ENCODE results near the gene OTUD3. TPM values are rescaled to one million over a fixed set of nuclear protein-coding genes. Genes with fewer than 3 reads are reported as not detected.
"Not testable (repeated sequence)": the region's sequence is repeated elsewhere in the genome, so short reads cannot be mapped to it uniquely, and the experiment has no call there.

The OTUD3 gene
- total RNA-seq, 2 experiments from 2014 or later, result 8.3 to 10.8 TPM

DNA sequence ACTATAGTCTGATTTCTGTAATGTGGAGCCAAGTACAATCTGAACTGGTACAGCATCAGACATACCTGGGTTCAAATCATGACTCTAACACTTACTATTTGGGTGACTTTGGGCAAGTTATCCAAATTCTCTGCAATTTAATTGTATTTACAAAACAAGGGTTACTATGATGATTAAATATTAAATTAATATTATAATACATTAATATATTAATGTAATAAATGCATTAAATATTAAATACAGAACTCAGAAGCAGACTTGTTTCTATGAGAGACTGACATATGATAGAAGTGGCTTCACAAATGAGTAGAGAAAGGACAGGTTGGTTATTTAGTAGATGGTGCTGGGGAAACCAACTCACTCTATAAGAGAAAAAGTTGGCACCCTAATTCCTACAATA, 27.3 kb upstream of the OTUD3 start:
- H3K4me3 Mint-ChIP-seq, result no peak overlapping the region
- CTCF ChIA-PET, result interaction anchor here (0.6 kb wide), 1 partner anchor 873 kb away, joined by 7 read pairs; no protein-coding TSS in a partner anchor
- no peaks in the 10 kb centered on the region for H3K4me1 Mint-ChIP-seq (ENCODE audit: low read depth)
- intact Hi-C loops (cut with micrococcal nuclease), result no loop called here
- no peaks in the 10 kb centered on the region for H3K9me3 Mint-ChIP-seq
- DNase-seq, result no peak
- no peak overlapping the region for H3K27ac Mint-ChIP-seq
- no peaks in the 10 kb centered on the region for H3K36me3 Mint-ChIP-seq (ENCODE audit: low read depth)
- no peaks in the 10 kb centered on the region for H3K27me3 Mint-ChIP-seq (ENCODE audit: low read depth)

DNA sequence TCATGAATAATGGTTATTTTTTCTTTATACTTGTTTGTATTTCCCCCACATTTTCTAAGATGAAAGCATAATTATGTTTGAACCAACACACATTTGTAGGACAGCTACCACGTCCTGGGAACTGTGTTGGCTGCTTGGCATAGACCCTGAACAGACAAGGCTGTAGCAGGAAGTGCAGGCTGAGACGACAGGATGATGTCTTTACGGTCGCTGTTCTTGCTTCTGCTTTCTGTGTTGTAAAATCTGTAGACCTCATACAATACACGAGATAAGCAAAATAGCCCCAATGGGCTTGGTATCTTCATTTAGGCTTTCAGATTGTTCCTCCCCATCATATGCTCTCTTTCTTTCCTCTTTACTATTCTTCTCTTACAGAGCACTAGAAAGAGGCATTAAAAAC, 23.3 kb upstream of the OTUD3 start:
- peaks cover 12% of the 10 kb centered on the region for H3K27me3 Mint-ChIP-seq (ENCODE audit: low read depth)
- intact Hi-C loops (cut with micrococcal nuclease), result no loop called here

DNA sequence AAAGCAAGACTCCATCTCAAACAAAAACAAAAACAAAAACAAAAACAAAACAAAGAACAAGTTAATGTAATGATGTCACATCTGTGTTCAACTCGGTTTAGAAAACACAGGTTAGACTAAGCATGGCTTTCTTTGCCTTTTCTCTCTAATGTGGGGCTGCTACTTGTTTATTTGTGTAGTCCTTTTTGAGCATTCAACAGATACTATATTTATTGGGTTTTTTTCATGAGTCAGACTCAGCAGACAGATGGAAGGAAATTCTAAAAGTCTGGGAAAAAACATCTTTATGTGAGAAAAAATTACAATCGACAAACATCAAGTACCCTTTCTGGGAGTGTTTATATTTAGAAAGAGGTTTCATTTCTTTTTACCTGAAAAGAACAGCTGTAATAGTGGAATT, 22.3 kb upstream of the OTUD3 start:
- intact Hi-C loops (cut with micrococcal nuclease), result no loop called here
- CTCF ChIA-PET, result interaction anchor here (0.6 kb wide), 1 partner anchor 353 kb away, joined by 3 read pairs; no protein-coding TSS in a partner anchor
- H3K4me1 Mint-ChIP-seq (ENCODE audit: low read depth), result no peaks in the 10 kb centered on the region
- H3K9me3 Mint-ChIP-seq, result peaks cover 5% of the 10 kb centered on the region
- no peaks in the 10 kb centered on the region for H3K36me3 Mint-ChIP-seq (ENCODE audit: low read depth)
- H3K27me3 Mint-ChIP-seq (ENCODE audit: low read depth), result peaks cover 12% of the 10 kb centered on the region
- DNase-seq, result no peak
- no peak overlapping the region for H3K27ac Mint-ChIP-seq
- no peak overlapping the region for H3K4me3 Mint-ChIP-seq

More for the DNA sequence above, 23.3 kb upstream of the OTUD3 start:
- no peaks in the 10 kb centered on the region for H3K4me1 Mint-ChIP-seq (ENCODE audit: low read depth)
- DNase-seq, result no peak
- CTCF ChIA-PET, result interaction anchor here (0.6 kb wide), 1 partner anchor 78 kb away, joined by 3 read pairs; no protein-coding TSS in a partner anchor
- H3K9me3 Mint-ChIP-seq, result peaks cover 5% of the 10 kb centered on the region
- no peaks in the 10 kb centered on the region for H3K36me3 Mint-ChIP-seq (ENCODE audit: low read depth)
- H3K4me3 Mint-ChIP-seq, result no peak overlapping the region
- H3K27ac Mint-ChIP-seq, result no peak overlapping the region

DNA sequence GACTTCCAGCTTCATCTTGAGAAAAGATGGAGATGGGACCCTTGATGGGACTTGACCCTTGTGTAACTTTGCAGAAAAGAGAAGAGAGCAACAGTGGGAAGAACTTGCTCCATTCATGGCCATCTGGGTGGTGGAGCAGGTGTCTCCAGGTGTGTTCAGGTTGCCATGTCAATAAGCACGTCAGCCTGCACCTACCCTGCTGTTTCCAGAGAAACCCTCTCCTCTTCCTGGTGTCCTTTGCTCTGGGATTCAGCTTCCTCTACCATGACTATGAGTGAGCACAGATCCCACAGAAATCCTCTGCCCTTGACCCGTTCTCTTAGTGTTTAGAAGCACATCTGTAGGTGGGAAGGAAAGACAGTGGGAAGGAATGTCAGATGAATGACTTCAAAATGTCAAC, 21.8 kb upstream of the OTUD3 start:
- CTCF ChIA-PET, result interaction anchor here (0.6 kb wide), 1 partner anchor 353 kb away, joined by 3 read pairs; no protein-coding TSS in a partner anchor
- peaks cover 5% of the 10 kb centered on the region for H3K9me3 Mint-ChIP-seq
- DNase-seq, result no peak
- H3K36me3 Mint-ChIP-seq (ENCODE audit: low read depth), result no peaks in the 10 kb centered on the region
- no peak overlapping the region for H3K27ac Mint-ChIP-seq
- no peaks in the 10 kb centered on the region for H3K4me1 Mint-ChIP-seq (ENCODE audit: low read depth)
- intact Hi-C loops (cut with micrococcal nuclease), result no loop called here
- no peak overlapping the region for H3K4me3 Mint-ChIP-seq
- peaks cover 12% of the 10 kb centered on the region for H3K27me3 Mint-ChIP-seq (ENCODE audit: low read depth)

DNA sequence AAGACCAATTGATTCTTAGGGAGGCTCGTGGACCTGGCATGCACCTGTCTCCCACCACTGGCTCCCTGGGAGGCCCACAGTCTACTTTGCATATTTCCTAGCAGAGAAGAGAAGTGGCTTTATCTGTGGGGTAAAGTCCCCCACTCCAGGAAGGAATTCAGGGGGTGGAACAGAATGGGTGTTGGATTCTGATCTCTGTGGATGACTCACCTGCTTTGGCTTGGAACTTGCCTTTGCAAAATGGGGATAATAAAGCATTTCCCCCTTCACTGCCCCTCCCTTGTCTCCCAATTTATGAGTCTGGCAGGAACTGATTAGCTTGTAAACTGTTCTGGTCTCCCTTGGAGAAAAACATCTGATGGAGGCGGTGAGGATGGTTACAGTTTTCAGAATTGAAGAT, 21.2 kb upstream of the OTUD3 start:
- intact Hi-C loops (cut with micrococcal nuclease), result no loop called here
- CTCF ChIA-PET, result interaction anchor here (0.9 to 1.3 kb wide), 2 partner anchors 12 to 21 kb away, joined by 5 to 7 read pairs; partner anchors contain the start of gene OTUD3
- peaks cover 5% of the 10 kb centered on the region for H3K9me3 Mint-ChIP-seq
- no peaks in the 10 kb centered on the region for H3K36me3 Mint-ChIP-seq (ENCODE audit: low read depth)
- DNase-seq, result no peak
- H3K27me3 Mint-ChIP-seq (ENCODE audit: low read depth), result peaks cover 12% of the 10 kb centered on the region
- H3K4me3 Mint-ChIP-seq, result no peak overlapping the region
- no peak overlapping the region for H3K27ac Mint-ChIP-seq
- H3K4me1 Mint-ChIP-seq (ENCODE audit: low read depth), result no peaks in the 10 kb centered on the region

DNA sequence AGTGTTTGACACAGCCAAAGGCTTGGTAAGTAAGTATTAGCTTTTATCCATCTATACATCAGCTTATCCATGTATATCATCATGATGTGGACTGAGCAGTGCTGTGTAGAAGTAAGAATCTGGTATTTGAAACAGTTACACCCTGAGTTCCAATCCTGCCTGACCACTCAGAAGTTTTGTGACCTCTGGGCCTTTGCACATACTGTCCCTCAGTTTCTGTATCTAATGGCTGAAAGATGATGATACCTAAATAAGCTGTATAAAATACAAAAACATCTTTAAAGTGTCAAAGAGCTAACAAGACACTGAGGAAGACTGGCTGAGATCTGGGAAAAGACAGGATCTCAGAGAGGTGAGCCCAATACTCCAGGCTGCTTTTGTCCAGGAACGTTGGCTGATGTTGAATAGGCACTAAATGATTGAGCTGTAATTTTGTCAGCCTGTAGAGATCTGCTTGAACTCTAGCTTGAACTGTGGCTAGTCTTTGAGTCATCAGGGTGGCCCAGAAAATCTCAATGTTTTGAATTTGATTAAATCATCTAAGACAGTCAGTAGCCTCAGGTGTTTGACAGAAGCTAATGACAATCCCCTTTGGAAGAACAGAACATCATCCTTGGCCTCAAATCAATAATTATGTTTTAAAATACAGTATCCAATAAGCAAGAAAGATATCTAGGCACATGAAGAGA, 20.2 kb upstream of the OTUD3 start:
- Mint-ChIP-seq H3K4me1 (ENCODE audit: low read depth) (no peaks in the 10 kb centered on the region), H3K27ac (no peak overlapping the region), H3K36me3 (ENCODE audit: low read depth) (no peaks in the 10 kb centered on the region), H3K27me3 (ENCODE audit: low read depth) (peaks cover 14% of the 10 kb centered on the region), H3K9me3 (peaks cover 5% of the 10 kb centered on the region), H3K4me3 (no peak overlapping the region)
- DNase-seq, result no peak
- intact Hi-C loops (cut with micrococcal nuclease), result no loop called here
- CTCF ChIA-PET, result interaction anchor here (0.6 to 1.3 kb wide), 3 partner anchors 11 to 29 kb away, joined by 3 to 7 read pairs (median 5); partner anchors contain the start of gene OTUD3

DNA sequence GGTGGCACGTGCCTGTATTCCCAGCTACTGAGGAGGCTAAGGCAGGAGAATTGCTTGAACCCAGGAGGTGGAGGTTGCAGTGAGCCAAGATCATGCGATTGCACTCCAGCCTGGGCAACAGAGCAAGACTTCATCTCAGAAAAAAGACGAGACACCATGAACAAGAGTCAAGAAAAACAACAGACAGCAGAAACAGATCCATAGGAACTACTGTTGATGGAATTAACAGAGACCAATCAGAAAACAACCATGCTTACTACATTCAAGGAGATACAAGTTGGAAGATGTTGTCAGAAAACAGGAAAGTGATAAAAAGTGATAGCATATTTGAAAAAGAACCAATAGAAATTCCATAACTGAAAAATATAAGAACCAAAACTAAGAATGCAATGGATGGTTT, 19.3 kb upstream of the OTUD3 start:
- no peak overlapping the region for H3K27ac Mint-ChIP-seq
- peaks cover 17% of the 10 kb centered on the region for H3K27me3 Mint-ChIP-seq (ENCODE audit: low read depth)
- DNase-seq, result no peak
- intact Hi-C loops (cut with micrococcal nuclease), result no loop called here
- no peak overlapping the region for H3K4me3 Mint-ChIP-seq
- CTCF ChIA-PET, result no interaction called here
- H3K36me3 Mint-ChIP-seq (ENCODE audit: low read depth), result no peaks in the 10 kb centered on the region
- peaks cover 5% of the 10 kb centered on the region for H3K9me3 Mint-ChIP-seq
- no peaks in the 10 kb centered on the region for H3K4me1 Mint-ChIP-seq (ENCODE audit: low read depth)

DNA sequence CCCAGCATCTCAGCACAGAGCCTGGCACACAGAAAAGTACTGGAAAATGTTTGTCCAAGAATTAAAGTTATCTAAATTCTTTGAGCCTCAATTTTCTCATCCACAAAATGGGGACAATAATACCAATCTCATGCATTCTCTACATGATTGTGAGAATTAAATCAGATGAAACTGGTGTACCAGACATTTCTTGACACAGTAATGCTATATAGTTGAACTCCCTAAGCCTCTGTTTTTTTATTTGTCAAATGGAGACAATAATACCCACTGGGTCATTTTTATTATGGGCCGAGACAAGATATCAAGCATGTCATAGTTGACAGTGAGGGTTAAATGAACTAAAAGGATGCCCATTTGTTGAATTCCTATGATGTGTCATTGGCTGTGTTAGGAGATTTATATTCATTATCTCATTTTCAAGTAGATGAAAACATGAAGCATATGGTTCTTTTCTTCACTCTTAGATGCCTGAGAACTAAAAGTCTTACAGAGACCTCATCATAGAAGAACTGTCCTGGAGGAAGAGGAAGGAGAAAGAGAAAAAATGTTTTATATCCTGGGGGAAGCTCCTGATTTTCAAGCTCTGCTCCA, 17.5 kb upstream of the OTUD3 start:
- no peaks in the 10 kb centered on the region for H3K36me3 Mint-ChIP-seq (ENCODE audit: low read depth)
- no peak overlapping the region for H3K27ac Mint-ChIP-seq
- H3K27me3 Mint-ChIP-seq (ENCODE audit: low read depth), result peaks cover 21% of the 10 kb centered on the region
- CTCF ChIA-PET, result no interaction called here
- peaks cover 5% of the 10 kb centered on the region for H3K9me3 Mint-ChIP-seq
- intact Hi-C loops (cut with micrococcal nuclease), result no loop called here
- no peak for DNase-seq
- no peak overlapping the region for H3K4me3 Mint-ChIP-seq
- no peaks in the 10 kb centered on the region for H3K4me1 Mint-ChIP-seq (ENCODE audit: low read depth)

DNA sequence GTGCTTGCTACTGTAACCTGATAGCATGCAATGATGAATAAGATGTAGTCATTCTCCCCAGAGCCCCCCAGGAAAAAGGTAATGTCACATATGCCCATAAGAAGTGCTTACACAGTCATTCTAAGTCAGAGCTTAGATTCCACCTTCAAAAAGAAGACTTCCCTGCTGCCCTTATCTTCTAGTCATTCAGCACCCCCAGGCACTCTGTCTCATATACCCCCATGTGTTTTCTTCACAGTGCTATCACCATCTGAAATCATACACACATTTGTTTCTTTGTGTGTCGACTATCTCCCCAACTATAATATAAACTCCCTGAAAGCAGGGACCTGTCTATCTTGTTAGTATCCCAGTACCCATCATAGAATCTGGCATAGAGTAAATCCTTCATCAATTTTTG, 16.2 kb upstream of the OTUD3 start:
- DNase-seq, result no peak
- H3K27me3 Mint-ChIP-seq (ENCODE audit: low read depth), result peaks cover 15% of the 10 kb centered on the region
- intact Hi-C loops (cut with micrococcal nuclease), result no loop called here
- CTCF ChIA-PET, result interaction anchor here (0.6 kb wide), 1 partner anchor 15 kb away, joined by 3 read pairs; no protein-coding TSS in a partner anchor
- no peaks in the 10 kb centered on the region for H3K36me3 Mint-ChIP-seq (ENCODE audit: low read depth)
- peaks cover 5% of the 10 kb centered on the region for H3K9me3 Mint-ChIP-seq
- H3K4me3 Mint-ChIP-seq, result no peak overlapping the region
- no peaks in the 10 kb centered on the region for H3K4me1 Mint-ChIP-seq (ENCODE audit: low read depth)
- no peak overlapping the region for H3K27ac Mint-ChIP-seq

DNA sequence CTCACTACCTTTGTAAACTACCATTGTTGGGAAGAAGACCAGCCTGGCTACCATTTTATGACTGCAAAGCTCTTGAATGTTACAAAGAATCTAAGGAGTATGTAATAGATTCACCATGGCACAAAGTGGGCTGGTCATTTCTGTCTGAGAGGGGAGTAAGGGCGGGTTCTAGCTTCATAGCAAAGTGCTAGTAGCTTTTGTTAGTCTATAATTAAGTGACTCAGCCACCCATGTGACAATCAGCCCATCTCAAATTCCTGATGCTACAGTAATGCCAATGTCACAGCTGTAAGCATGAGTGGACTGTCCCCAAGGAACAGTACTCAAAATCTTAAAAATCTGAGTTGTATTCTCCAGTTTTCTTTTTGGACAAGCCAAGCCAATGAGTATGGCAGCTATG, 15.4 kb upstream of the OTUD3 start:
- H3K27ac Mint-ChIP-seq, result no peak overlapping the region
- no peaks in the 10 kb centered on the region for H3K36me3 Mint-ChIP-seq (ENCODE audit: low read depth)
- peaks cover 5% of the 10 kb centered on the region for H3K9me3 Mint-ChIP-seq
- no peak for DNase-seq
- intact Hi-C loops (cut with micrococcal nuclease), result no loop called here
- CTCF ChIA-PET, result no interaction called here
- no peaks in the 10 kb centered on the region for H3K4me1 Mint-ChIP-seq (ENCODE audit: low read depth)
- no peak overlapping the region for H3K4me3 Mint-ChIP-seq
- peaks cover 15% of the 10 kb centered on the region for H3K27me3 Mint-ChIP-seq (ENCODE audit: low read depth)

DNA sequence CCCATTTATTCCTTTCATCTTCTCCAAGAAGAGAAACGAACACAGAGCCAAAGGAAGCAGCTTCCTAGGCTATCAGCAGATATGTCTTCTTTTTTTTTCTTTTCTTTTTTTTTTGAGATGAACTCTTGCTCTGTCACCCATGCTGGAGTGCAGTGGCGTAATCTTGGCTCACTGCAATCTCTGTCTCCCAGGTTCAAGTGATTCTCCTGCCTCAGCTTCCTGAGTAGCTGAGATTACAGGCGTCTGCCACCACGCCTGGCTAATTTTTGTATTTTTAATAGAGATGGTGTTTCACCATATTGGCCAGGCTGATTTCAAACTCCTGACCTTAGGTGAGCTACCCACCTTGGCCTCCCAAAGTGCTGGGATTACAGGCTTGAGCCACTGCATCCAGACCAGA, 13.6 kb upstream of the OTUD3 start:
- H3K4me1 Mint-ChIP-seq (ENCODE audit: low read depth); DNase-seq; H3K4me3 Mint-ChIP-seq; H3K27ac Mint-ChIP-seq; H3K9me3 Mint-ChIP-seq; H3K36me3 Mint-ChIP-seq (ENCODE audit: low read depth); intact Hi-C loops (cut with micrococcal nuclease): not testable (repeated sequence)
- CTCF ChIA-PET, result interaction anchor here (0.6 kb wide), 1 partner anchor 114 kb away, joined by 4 read pairs; no protein-coding TSS in a partner anchor
- peaks cover 15% of the 10 kb centered on the region for H3K27me3 Mint-ChIP-seq (ENCODE audit: low read depth)

DNA sequence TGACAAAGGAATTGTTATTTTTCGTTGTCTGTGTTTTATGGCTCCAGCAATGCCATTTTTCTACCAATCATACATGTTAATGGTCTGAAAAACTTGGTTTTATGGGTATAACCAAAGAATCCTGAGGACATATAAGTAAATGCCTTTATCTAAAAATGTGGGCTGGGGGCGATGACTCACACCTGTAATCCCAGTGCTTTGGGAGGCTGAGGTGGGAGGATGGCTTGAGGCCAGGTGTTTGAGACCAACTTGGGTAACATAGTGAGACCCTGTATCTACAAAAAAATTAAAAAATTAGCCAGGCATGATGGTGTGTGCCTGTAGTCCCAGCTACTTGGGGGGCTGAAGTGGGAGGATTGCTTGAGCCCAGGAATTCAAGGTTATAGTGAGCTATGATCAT, 12.7 kb upstream of the OTUD3 start:
- CTCF ChIA-PET; DNase-seq; H3K9me3 Mint-ChIP-seq; H3K4me1 Mint-ChIP-seq (ENCODE audit: low read depth); H3K27ac Mint-ChIP-seq; H3K4me3 Mint-ChIP-seq; H3K36me3 Mint-ChIP-seq (ENCODE audit: low read depth); intact Hi-C loops (cut with micrococcal nuclease): not testable (repeated sequence)
- H3K27me3 Mint-ChIP-seq (ENCODE audit: low read depth), result peaks cover 18% of the 10 kb centered on the region

DNA sequence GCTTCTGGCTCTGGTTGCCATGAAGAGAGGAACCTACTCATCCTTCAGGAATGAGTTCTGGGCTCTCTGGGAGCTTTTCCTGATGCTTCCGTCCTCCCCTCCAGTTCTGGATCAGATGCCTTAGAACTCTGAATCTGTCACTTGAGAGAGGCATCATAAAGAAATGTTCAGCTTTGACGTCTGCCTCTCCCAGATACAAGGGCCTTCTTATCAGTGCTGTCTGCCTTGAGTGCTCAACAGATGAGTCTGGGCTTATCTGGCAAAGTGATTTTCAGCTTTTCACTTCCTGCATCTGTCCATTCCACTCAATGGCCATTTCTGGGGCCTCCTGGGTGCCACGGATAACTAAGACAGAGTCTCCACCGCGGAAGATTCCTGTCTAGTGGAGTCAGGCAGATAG, 12.3 kb upstream of the OTUD3 start:
- intact Hi-C loops (cut with micrococcal nuclease), result no loop called here
- Mint-ChIP-seq H3K9me3 (no peaks in the 10 kb centered on the region), H3K4me1 (ENCODE audit: low read depth) (no peaks in the 10 kb centered on the region), H3K27me3 (ENCODE audit: low read depth) (peaks cover 18% of the 10 kb centered on the region), H3K36me3 (ENCODE audit: low read depth) (no peaks in the 10 kb centered on the region), H3K27ac (no peak overlapping the region), H3K4me3 (no peak overlapping the region)
- DNase-seq, result no peak
- CTCF ChIA-PET, result no interaction called here
